ENCODE results near the gene P2RY10. TPM values are rescaled to one million over a fixed set of nuclear protein-coding genes. Genes with fewer than 3 reads are reported as not detected.

Gene P2RY10
- 10 to 100 TPM; 48.8 to 49.8 TPM for total RNA-seq

- ChIA-PET CTCF (interaction anchor here (1.0 to 3.0 kb wide), 3 partner anchors 12 to 389 kb away, joined by 3 to 13 read pairs (median 3); no protein-coding TSS in a partner anchor), POLR2A (interaction anchor here (1.0 to 3.1 kb wide), 8 partner anchors 14 to 236 kb away, joined by 3 to 15 read pairs (median 4); partner anchors contain the start of gene GPR174)
- peak; percentile 85 for ATAC-seq
Measured at GRCh38 chrX:78945186-78945912, at the start of gene P2RY10. Gene P2RY10, plus strand, starts transcription at chrX:78945391. Its CDS starts 15,130 bp downstream, at chrX:78960521.

GRCh38 chrX:78922754-78923153 is 22.4 kb upstream of the P2RY10 start:
- Mint-ChIP-seq H3K27ac (peak overlapping the region; percentile 53), H3K36me3 (ENCODE audit: low read depth) (no peaks in the 10 kb centered on the region), H3K27me3 (ENCODE audit: low read depth) (no peaks in the 10 kb centered on the region), H3K9me3 (ENCODE audit: insufficient read depth) (peaks cover 10% of the 10 kb centered on the region), H3K4me3 (no peak overlapping the region), H3K4me1 (ENCODE audit: low read depth) (peaks cover 5% of the 10 kb centered on the region)
- CTCF ChIA-PET, result no interaction called here
- no peak for DNase-seq
- POLR2A ChIA-PET, result interaction anchor here (0.9 kb wide), 1 partner anchor 23 kb away, joined by 3 read pairs; the partner anchor contains the start of gene P2RY10
- no peak for ATAC-seq

More at GRCh38 chrX:78945186-78945912, at the start of gene P2RY10:
- Mint-ChIP-seq H3K27me3 (ENCODE audit: low read depth) (no peaks in the 10 kb centered on the region), H3K4me3 (peak within 1 kb of the TSS; percentile 97), H3K36me3 (ENCODE audit: low read depth) (peaks cover 49% of the 10 kb centered on the region), H3K27ac (peak within 1 kb of the TSS; percentile 98), H3K9me3 (ENCODE audit: insufficient read depth) (no peaks in the 10 kb centered on the region), H3K4me1 (ENCODE audit: low read depth) (peaks cover 50% of the 10 kb centered on the region)
- DNase-seq, result peak; percentile 42

- no peak for ATAC-seq
- Mint-ChIP-seq H3K9me3 (ENCODE audit: insufficient read depth) (peaks cover 10% of the 10 kb centered on the region), H3K27ac (peak overlapping the region; percentile 7), H3K4me3 (no peak overlapping the region), H3K27me3 (ENCODE audit: low read depth) (no peaks in the 10 kb centered on the region), H3K36me3 (ENCODE audit: low read depth) (no peaks in the 10 kb centered on the region), H3K4me1 (ENCODE audit: low read depth) (peaks cover 5% of the 10 kb centered on the region)
- DNase-seq, result no peak
- ChIA-PET POLR2A (interaction anchor here (0.9 kb wide), 1 partner anchor 22 kb away, joined by 3 read pairs; the partner anchor contains the start of gene P2RY10), CTCF (interaction anchor here (1.3 kb wide), 1 partner anchor 367 kb away, joined by 3 read pairs; no protein-coding TSS in a partner anchor)
Measured at GRCh38 chrX:78923198-78924015, 21.8 kb upstream of the P2RY10 start.

- Mint-ChIP-seq H3K4me1 (ENCODE audit: low read depth) (no peaks in the 10 kb centered on the region), H3K27me3 (ENCODE audit: low read depth) (no peaks in the 10 kb centered on the region), H3K4me3 (no peak overlapping the region), H3K36me3 (ENCODE audit: low read depth) (no peaks in the 10 kb centered on the region), H3K27ac (no peak overlapping the region), H3K9me3 (ENCODE audit: insufficient read depth) (no peaks in the 10 kb centered on the region)
- ChIA-PET CTCF (interaction anchor here (0.5 kb wide), 1 partner anchor 731 kb away, joined by 4 read pairs; no protein-coding TSS in a partner anchor), POLR2A (no interaction called here)
- DNase-seq (no peak), ATAC-seq (no peak)
Measured at GRCh38 chrX:78931814-78932213, 13.4 kb upstream of the P2RY10 start.

GRCh38 chrX:78934866-78935265 is 10.3 kb upstream of the P2RY10 start:
- no peaks in the 10 kb centered on the region for H3K9me3 Mint-ChIP-seq (ENCODE audit: insufficient read depth)
- H3K27ac Mint-ChIP-seq, result no peak overlapping the region
- DNase-seq (no peak), ATAC-seq (no peak)
- peaks cover 7% of the 10 kb centered on the region for H3K36me3 Mint-ChIP-seq (ENCODE audit: low read depth)
- CTCF ChIA-PET, result no interaction called here
- no peaks in the 10 kb centered on the region for H3K27me3 Mint-ChIP-seq (ENCODE audit: low read depth)
- H3K4me1 Mint-ChIP-seq (ENCODE audit: low read depth), result no peaks in the 10 kb centered on the region
- POLR2A ChIA-PET, result no interaction called here
- no peak overlapping the region for H3K4me3 Mint-ChIP-seq

GRCh38 chrX:78944351-78944750 is 840 bp upstream of the P2RY10 start:
- no peaks in the 10 kb centered on the region for H3K9me3 Mint-ChIP-seq (ENCODE audit: insufficient read depth)
- DNase-seq (no peak), ATAC-seq (no peak)
- no peaks in the 10 kb centered on the region for H3K27me3 Mint-ChIP-seq (ENCODE audit: low read depth)
- peaks cover 41% of the 10 kb centered on the region for H3K4me1 Mint-ChIP-seq (ENCODE audit: low read depth)
- H3K4me3 Mint-ChIP-seq, result peak overlapping the region; percentile 97
- ChIA-PET POLR2A (interaction anchor here (2.0 to 3.1 kb wide), 2 partner anchors 15 to 201 kb away, joined by 10 to 15 read pairs; partner anchors contain the start of gene GPR174), CTCF (interaction anchor here (3.0 kb wide), 1 partner anchor 136 kb away, joined by 13 read pairs; no protein-coding TSS in a partner anchor)
- peak overlapping the region; percentile 98 for H3K27ac Mint-ChIP-seq
- H3K36me3 Mint-ChIP-seq (ENCODE audit: low read depth), result peaks cover 40% of the 10 kb centered on the region

- Mint-ChIP-seq H3K36me3 (ENCODE audit: low read depth) (peaks cover 54% of the 10 kb centered on the region), H3K27ac (peak overlapping the region; percentile 98), H3K27me3 (ENCODE audit: low read depth) (no peaks in the 10 kb centered on the region), H3K4me1 (ENCODE audit: low read depth) (peaks cover 57% of the 10 kb centered on the region), H3K4me3 (peak overlapping the region; percentile 97), H3K9me3 (ENCODE audit: insufficient read depth) (no peaks in the 10 kb centered on the region)
- DNase-seq, result no peak
- no peak for ATAC-seq
- ChIA-PET POLR2A (interaction anchor here (0.6 to 3.1 kb wide), 10 partner anchors 13 to 235 kb away, joined by 3 to 15 read pairs (median 4); partner anchors contain the start of gene GPR174), CTCF (interaction anchor here (1.0 to 3.0 kb wide), 3 partner anchors 11 to 390 kb away, joined by 3 to 13 read pairs (median 3); no protein-coding TSS in a partner anchor)
Measured at GRCh38 chrX:78946178-78946931, 1.2 kb downstream of the P2RY10 start.

- peak overlapping the region; percentile 97 for H3K4me3 Mint-ChIP-seq
- DNase-seq (no peak), ATAC-seq (no peak)
- POLR2A ChIA-PET, result interaction anchor here (0.5 kb wide), 1 partner anchor 16 kb away, joined by 3 read pairs; no protein-coding TSS in a partner anchor
- no peaks in the 10 kb centered on the region for H3K9me3 Mint-ChIP-seq (ENCODE audit: insufficient read depth)
- CTCF ChIA-PET, result interaction anchor here (1.4 to 1.8 kb wide), 2 partner anchors 131 to 298 kb away, joined by 3 to 6 read pairs; no protein-coding TSS in a partner anchor
- H3K27me3 Mint-ChIP-seq (ENCODE audit: low read depth), result no peaks in the 10 kb centered on the region
- H3K4me1 Mint-ChIP-seq (ENCODE audit: low read depth), result peaks cover 53% of the 10 kb centered on the region
- H3K36me3 Mint-ChIP-seq (ENCODE audit: low read depth), result peaks cover 79% of the 10 kb centered on the region
- peak overlapping the region; percentile 66 for H3K27ac Mint-ChIP-seq
Measured at GRCh38 chrX:78950009-78950835, 5.0 kb downstream of the P2RY10 start.

GRCh38 chrX:78957049-78957767 is 12.0 kb downstream of the P2RY10 start:
- ATAC-seq (no peak), DNase-seq (no peak)
- Mint-ChIP-seq H3K27me3 (ENCODE audit: low read depth) (no peaks in the 10 kb centered on the region), H3K27ac (no peak overlapping the region), H3K9me3 (ENCODE audit: insufficient read depth) (no peaks in the 10 kb centered on the region), H3K4me1 (ENCODE audit: low read depth) (peaks cover 48% of the 10 kb centered on the region), H3K4me3 (no peak overlapping the region), H3K36me3 (ENCODE audit: low read depth) (peaks cover 88% of the 10 kb centered on the region)
- ChIA-PET POLR2A (interaction anchor here (0.6 kb wide), 1 partner anchor 955 kb away, joined by 4 read pairs; no protein-coding TSS in a partner anchor), CTCF (interaction anchor here (0.9 to 1.2 kb wide), 2 partner anchors 11 to 126 kb away, joined by 3 read pairs; no protein-coding TSS in a partner anchor)

- DNase-seq, result no peak
- H3K36me3 Mint-ChIP-seq (ENCODE audit: low read depth), result peaks cover 87% of the 10 kb centered on the region
- ChIA-PET CTCF (interaction anchor here (0.9 to 1.2 kb wide), 2 partner anchors 11 to 125 kb away, joined by 3 read pairs; no protein-coding TSS in a partner anchor), POLR2A (interaction anchor here (2.5 kb wide), 1 partner anchor 12 kb away, joined by 10 read pairs; the partner anchor contains the start of gene P2RY10)
- H3K27ac Mint-ChIP-seq, result no peak overlapping the region
- no peak overlapping the region for H3K4me3 Mint-ChIP-seq
- H3K27me3 Mint-ChIP-seq (ENCODE audit: low read depth), result no peaks in the 10 kb centered on the region
- H3K4me1 Mint-ChIP-seq (ENCODE audit: low read depth), result peaks cover 46% of the 10 kb centered on the region
- H3K9me3 Mint-ChIP-seq (ENCODE audit: insufficient read depth), result no peaks in the 10 kb centered on the region
- ATAC-seq, result no peak
Measured at GRCh38 chrX:78957768-78958130, 12.6 kb downstream of the P2RY10 start.

All from activated CD8-positive, alpha-beta T cell treated with anti-CD3 and anti-CD28 coated beads, Interleukin-2, amount 10 ng/mL, durations not matched to agents 7 days and 5 days (primary cell).